GM18507 (cell line): ENCODE results near the gene OR6X1.
"Not testable (repeated sequence)": the region's sequence is repeated elsewhere in the genome, so short reads cannot be mapped to it uniquely, and the experiment has no call there.

Experiments
- DNase-seq: peaks from one replicate; pipeline ENCODE4 v3.0.0; 2011; ENCODE audit warnings: low read depth; ENCODE audit not compliant: insufficient read length; ENCODE audit errors: extremely low spot score
- FAIRE-seq: peaks from 2 replicates; lab custom pipeline; 2011; peaks lifted over from hg19 to GRCh38; lab: Jason Lieb, UNC

OR6X1 gene

GRCh38 chr11:123757976-123758375 lies 3.7 kb upstream of the OR6X1 start:
- no peak for FAIRE-seq
- DNase-seq = no peak

- DNase-seq (no peak), FAIRE-seq (no peak)
These were observed 1.5 kb upstream of the OR6X1 start for GRCh38 chr11:123755813-123756212.

GRCh38 chr11:123755344-123755743 lies 1.0 kb upstream of the OR6X1 start:
- FAIRE-seq = no peak
- no peak for DNase-seq

GRCh38 chr11:123753110-123753509 lies 1.2 kb downstream of the OR6X1 start:
- FAIRE-seq (peak; percentile 53), DNase-seq (no peak)

- DNase-seq = no peak
These were observed 2.5 kb downstream of the OR6X1 start for GRCh38 chr11:123751781-123752180.

GRCh38 chr11:123748349-123748748 lies 6.0 kb downstream of the OR6X1 start:
- not testable (repeated sequence) for DNase-seq, FAIRE-seq

More at GRCh38 chr11:123751781-123752180, 2.5 kb downstream of the OR6X1 start:
- no peak for FAIRE-seq

- DNase-seq (no peak), FAIRE-seq (no peak)
These were observed 8.4 kb downstream of the OR6X1 start for GRCh38 chr11:123745764-123746451.

- no peak for FAIRE-seq
- DNase-seq = no peak
These were observed 11.6 kb downstream of the OR6X1 start for GRCh38 chr11:123742724-123743120.

- DNase-seq = no peak
- FAIRE-seq = peak; percentile 12
These were observed 12.1 kb downstream of the OR6X1 start for GRCh38 chr11:123742031-123742723.

- peak; percentile 71 for DNase-seq
- peak; percentile 93 for FAIRE-seq
These were observed 12.9 kb downstream of the OR6X1 start, which contains the start of gene ZNF202 for GRCh38 chr11:123741159-123742030. ZNF202 (minus strand) TSS chr11:123741660; CDS start chr11:123730888, 10,772 bp downstream.

GRCh38 chr11:123740787-123741158 lies 13.5 kb downstream of the OR6X1 start:
- DNase-seq (no peak), FAIRE-seq (no peak)

- no peak for FAIRE-seq
These were observed 15.9 kb downstream of the OR6X1 start for GRCh38 chr11:123738374-123738773.

GRCh38 chr11:123736769-123737168 lies 17.5 kb downstream of the OR6X1 start:
- no peak for FAIRE-seq

More at GRCh38 chr11:123738374-123738773, 15.9 kb downstream of the OR6X1 start:
- DNase-seq = no peak

GRCh38 chr11:123729602-123730001 lies 24.7 kb downstream of the OR6X1 start:
- DNase-seq = no peak
- FAIRE-seq = no peak

More at GRCh38 chr11:123736769-123737168, 17.5 kb downstream of the OR6X1 start:
- DNase-seq = no peak

- FAIRE-seq (no peak), DNase-seq (no peak)
These were observed 28.2 kb downstream of the OR6X1 start for GRCh38 chr11:123725995-123726655.

GRCh38 chr11:123719452-123719851 lies 34.9 kb downstream of the OR6X1 start:
- no peak for FAIRE-seq
- no peak for DNase-seq

GRCh38 chr11:123718469-123718868 lies 35.8 kb downstream of the OR6X1 start:
- no peak for DNase-seq
- FAIRE-seq = no peak

GRCh38 chr11:123718063-123718462 lies 36.3 kb downstream of the OR6X1 start:
- DNase-seq = no peak
- no peak for FAIRE-seq

- DNase-seq = not testable (repeated sequence)
These were observed 41.7 kb downstream of the OR6X1 start for GRCh38 chr11:123712627-123713026.

More at GRCh38 chr11:123712627-123713026, 41.7 kb downstream of the OR6X1 start:
- not testable (repeated sequence) for FAIRE-seq
